ENCODE results near the gene CFAP74. TPM values are rescaled to one million over a fixed set of nuclear protein-coding genes. Genes with fewer than 3 reads are reported as not detected.

CFAP74 gene
- total and polyA plus RNA-seq, 2 of the 13 experiments (the other 11 are each of a cell fraction or from before 2014, with no cell fraction given) = 0.27 to 0.62 TPM

- TF ChIP-seq ZNF577 (CRISPR knock-in tag; IDR thresholded peaks at IDR 0.05; ENCODE audit: borderline replicate concordance, low read depth) = no peak
- TF ChIP-seq NR3C1 (CRISPR knock-in tag; IDR thresholded peaks at IDR 0.05) = no peak
These were observed 127.7 kb downstream of the CFAP74 start (continued) for GRCh38 chr1:1875932-1876331.

DNA sequence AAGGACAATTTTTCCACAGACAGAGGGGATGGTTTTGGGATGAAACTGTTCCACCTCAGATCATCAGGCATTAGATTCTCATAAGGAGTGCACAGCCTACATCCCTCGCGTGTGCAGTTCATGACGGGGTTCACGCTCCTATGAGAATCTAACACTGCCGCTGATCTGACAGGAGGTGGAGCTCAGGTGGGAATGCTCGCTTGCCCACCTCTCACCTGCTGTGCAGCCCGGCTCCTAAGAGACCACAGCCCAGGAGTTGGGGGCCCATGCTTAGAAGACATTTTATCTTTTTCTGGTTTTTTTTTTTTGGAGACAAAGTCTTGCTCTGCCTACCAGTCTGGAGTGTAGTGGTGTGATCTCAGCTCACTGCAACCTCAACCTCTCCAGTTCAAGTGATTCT lies 128.7 kb downstream of the CFAP74 start:
- no peak for TF ChIP-seq HDAC1 (CRISPR knock-in tag; IDR thresholded peaks at IDR 0.05)
- TF ChIP-seq ZNF274 (CRISPR knock-in tag; IDR thresholded peaks at IDR 0.05) = no peak
- TF ChIP-seq NR0B2 (CRISPR knock-in tag; IDR thresholded peaks at IDR 0.05) = no peak
- no peak for TF ChIP-seq ZNF253 (CRISPR knock-in tag; IDR thresholded peaks at IDR 0.05; ENCODE audit: borderline replicate concordance)
- TF ChIP-seq ZNF75D (CRISPR knock-in tag; IDR thresholded peaks at IDR 0.05; ENCODE audit: borderline replicate concordance) = no peak
- TF ChIP-seq, protein P1, sequence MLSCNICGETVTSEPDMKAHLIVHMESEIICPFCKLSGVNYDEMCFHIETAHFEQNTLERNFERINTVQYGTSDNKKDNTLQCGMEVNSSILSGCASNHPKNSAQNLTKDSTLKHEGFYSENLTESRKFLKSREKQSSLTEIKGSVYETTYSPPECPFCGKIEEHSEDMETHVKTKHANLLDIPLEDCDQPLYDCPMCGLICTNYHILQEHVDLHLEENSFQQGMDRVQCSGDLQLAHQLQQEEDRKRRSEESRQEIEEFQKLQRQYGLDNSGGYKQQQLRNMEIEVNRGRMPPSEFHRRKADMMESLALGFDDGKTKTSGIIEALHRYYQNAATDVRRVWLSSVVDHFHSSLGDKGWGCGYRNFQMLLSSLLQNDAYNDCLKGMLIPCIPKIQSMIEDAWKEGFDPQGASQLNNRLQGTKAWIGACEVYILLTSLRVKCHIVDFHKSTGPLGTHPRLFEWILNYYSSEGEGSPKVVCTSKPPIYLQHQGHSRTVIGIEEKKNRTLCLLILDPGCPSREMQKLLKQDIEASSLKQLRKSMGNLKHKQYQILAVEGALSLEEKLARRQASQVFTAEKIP (CRISPR knock-in tag; IDR thresholded peaks at IDR 0.05; ENCODE audit: borderline replicate concordance) = no peak
- no peak for TF ChIP-seq ZNF580 (CRISPR knock-in tag; IDR thresholded peaks at IDR 0.05; ENCODE audit: borderline replicate concordance, low read depth)
- TF ChIP-seq HNF4G (IDR thresholded peaks at IDR 0.05; ENCODE audit: borderline replicate concordance, low read depth, low read length) = no peak
- no peak for TF ChIP-seq HNF4G (CRISPR knock-in tag; IDR thresholded peaks at IDR 0.05; ENCODE audit: borderline replicate concordance, low read depth)
- no peak for TF ChIP-seq KLF12 (CRISPR knock-in tag; IDR thresholded peaks at IDR 0.05; ENCODE audit: borderline replicate concordance)
- TF ChIP-seq, protein P2, sequence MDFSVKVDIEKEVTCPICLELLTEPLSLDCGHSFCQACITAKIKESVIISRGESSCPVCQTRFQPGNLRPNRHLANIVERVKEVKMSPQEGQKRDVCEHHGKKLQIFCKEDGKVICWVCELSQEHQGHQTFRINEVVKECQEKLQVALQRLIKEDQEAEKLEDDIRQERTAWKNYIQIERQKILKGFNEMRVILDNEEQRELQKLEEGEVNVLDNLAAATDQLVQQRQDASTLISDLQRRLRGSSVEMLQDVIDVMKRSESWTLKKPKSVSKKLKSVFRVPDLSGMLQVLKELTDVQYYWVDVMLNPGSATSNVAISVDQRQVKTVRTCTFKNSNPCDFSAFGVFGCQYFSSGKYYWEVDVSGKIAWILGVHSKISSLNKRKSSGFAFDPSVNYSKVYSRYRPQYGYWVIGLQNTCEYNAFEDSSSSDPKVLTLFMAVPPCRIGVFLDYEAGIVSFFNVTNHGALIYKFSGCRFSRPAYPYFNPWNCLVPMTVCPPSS (IDR thresholded peaks at IDR 0.05) = no peak
- TF ChIP-seq FOSL1 (CRISPR knock-in tag; IDR thresholded peaks at IDR 0.05; ENCODE audit: borderline replicate concordance) = no peak
- ATAC-seq = no peak
- H3K79me2 ChIP-seq (ENCODE audit: insufficient read depth, low read length) = peaks cover 93% of the 10 kb centered on the region
- in situ Hi-C loops (cut with HindIII; ENCODE audit: extremely low pct_ligation_motif_present, low pct_unique_long_range_greater_than_20kb) = no loop called here
- intact Hi-C loops (cut with micrococcal nuclease; ENCODE audit: unreplicated experiment) = no loop called here
- CTCF ChIA-PET (ENCODE audit: low intra/inter-chr PET ratio, low total read pairs) = no interaction called here
- H3K4me1 ChIP-seq (ENCODE audit: insufficient read depth, low read length) = peaks cover 38% of the 10 kb centered on the region
- POLR2A ChIA-PET = interaction anchor here (0.6 to 0.9 kb wide), 2 partner anchors 11 to 34 kb away, joined by 4 to 5 read pairs; no protein-coding TSS in a partner anchor
- no peak overlapping the region for H2AFZ ChIP-seq (ENCODE audit: low read length)
- no peaks in the 10 kb centered on the region for H3K9me3 ChIP-seq (ENCODE audit: low read length)
- no peak for FAIRE-seq
- H3K4me3 ChIP-seq (replicated peaks in 1 of 3; ENCODE audit: insufficient read depth in 1 of 3, low read depth in 2 of 3, low read length in 3 of 3) = no peak overlapping the region
- peaks cover 23 to 43% of the 10 kb centered on the region in 2 experiments for H3K36me3 ChIP-seq (replicated peaks in 1 of 2; ENCODE audit: control insufficient read depth in 1 of 2, insufficient read depth in 2 of 2, low read length in 2 of 2)
- H3K27me3 ChIP-seq (ENCODE audit: control insufficient read depth in 1 of 2, insufficient read depth in 2 of 2, low read length in 2 of 2) = no peaks in the 10 kb centered on the region
- BruUV-seq (replicated peaks) = no TSS peak
- H3K4me2 ChIP-seq (ENCODE audit: low read depth, low read length) = no peak overlapping the region
- H4K20me1 ChIP-seq (ENCODE audit: insufficient read depth, low read length) = peaks cover 91% of the 10 kb centered on the region
- DNase-seq (ENCODE audit: low spot score) = no peak
- no peak overlapping the region for H3K9ac ChIP-seq (ENCODE audit: insufficient read depth, low read depth, low read length)
- 100% methylated on average over 7 of the region's 7 CpGs for WGBS (ENCODE audit: low lambda C conversion rate)
- H3K27ac ChIP-seq (ENCODE audit: extremely low read length, insufficient read depth, low read length) = no peak overlapping the region

All from HepG2 (cell line).